Uterus (tissue), 2 donors: ENCODE data around the gene SLC39A1.

Experiments
- POLR2A ChIP-seq, 2 donors: fragments of 450-650 bp; IDR thresholded peaks; one replicate each; pipeline ENCODE4 v1.6.1; 2016; ENCODE audit warnings: antibody characterized with exemption in 2 of 2, mild to moderate bottlenecking in 1 of 2, moderate library complexity in 1 of 2
- TF ChIP-seq, protein P1 (sequence below), 4 experiments: fragments of 200-600 bp in 2 of 4; fragments of 450-650 bp in 2 of 4; sonication (generic) in 2 of 4; IDR thresholded peaks; one replicate each; pipeline ENCODE4 v1.5.1; 2016 to 2019; ENCODE audit warnings: antibody characterized with exemption in 4 of 4, mild to moderate bottlenecking in 2 of 4, moderate library complexity in 1 of 4

DNA sequence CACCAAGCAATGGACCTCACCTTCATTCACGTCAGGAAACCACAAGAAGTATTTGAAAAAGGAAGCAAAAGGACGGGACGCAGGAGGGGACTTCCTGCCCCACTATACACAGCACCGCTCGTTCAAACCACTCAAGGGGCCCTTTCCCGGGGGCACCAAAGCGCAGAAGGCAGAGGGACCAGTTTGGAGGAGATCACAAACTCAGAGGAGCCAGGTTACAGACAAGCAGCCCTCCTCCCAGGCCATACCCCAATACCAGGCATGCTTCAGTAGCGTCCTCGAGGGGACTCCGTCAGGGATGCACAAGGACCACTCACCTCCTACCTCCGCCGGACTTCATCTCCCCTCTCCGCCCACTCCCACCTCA lies 5.6 kb downstream of the SLC39A1 start:
- TF ChIP-seq, protein P1, sequence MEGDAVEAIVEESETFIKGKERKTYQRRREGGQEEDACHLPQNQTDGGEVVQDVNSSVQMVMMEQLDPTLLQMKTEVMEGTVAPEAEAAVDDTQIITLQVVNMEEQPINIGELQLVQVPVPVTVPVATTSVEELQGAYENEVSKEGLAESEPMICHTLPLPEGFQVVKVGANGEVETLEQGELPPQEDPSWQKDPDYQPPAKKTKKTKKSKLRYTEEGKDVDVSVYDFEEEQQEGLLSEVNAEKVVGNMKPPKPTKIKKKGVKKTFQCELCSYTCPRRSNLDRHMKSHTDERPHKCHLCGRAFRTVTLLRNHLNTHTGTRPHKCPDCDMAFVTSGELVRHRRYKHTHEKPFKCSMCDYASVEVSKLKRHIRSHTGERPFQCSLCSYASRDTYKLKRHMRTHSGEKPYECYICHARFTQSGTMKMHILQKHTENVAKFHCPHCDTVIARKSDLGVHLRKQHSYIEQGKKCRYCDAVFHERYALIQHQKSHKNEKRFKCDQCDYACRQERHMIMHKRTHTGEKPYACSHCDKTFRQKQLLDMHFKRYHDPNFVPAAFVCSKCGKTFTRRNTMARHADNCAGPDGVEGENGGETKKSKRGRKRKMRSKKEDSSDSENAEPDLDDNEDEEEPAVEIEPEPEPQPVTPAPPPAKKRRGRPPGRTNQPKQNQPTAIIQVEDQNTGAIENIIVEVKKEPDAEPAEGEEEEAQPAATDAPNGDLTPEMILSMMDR (IDR thresholded peaks at IDR 0.05): no peak
- TF ChIP-seq POLR2A (IDR thresholded peaks at IDR 0.05): no peak
